Activated CD4-positive, alpha-beta T cell treated with anti-CD3 and anti-CD28 coated beads, Interleukin-2, amount 50 U/mL, for 1 hour (primary cell): Measurements from ENCODE around the gene NRAP.

Experiments used
- DNase-seq: peaks from one replicate; pipeline ENCODE4 v3.0.0-alpha.2; 2020

NRAP gene

GRCh38 chr10:113630929-113631533 is 32.8 kb downstream of the NRAP start:
- DNase-seq, result no peak

- no peak for DNase-seq
Observed at GRCh38 chr10:113628607-113629153, 35.2 kb downstream of the NRAP start.

- DNase-seq, result no peak
Observed at GRCh38 chr10:113627836-113628235, 36.0 kb downstream of the NRAP start.

- DNase-seq, result no peak
Observed at GRCh38 chr10:113626809-113627355, 37.0 kb downstream of the NRAP start.

- DNase-seq, result no peak
Observed at GRCh38 chr10:113625461-113626186, 38.2 kb downstream of the NRAP start.

- DNase-seq, result no peak
Observed at GRCh38 chr10:113622831-113623230, 41.0 kb downstream of the NRAP start.

- DNase-seq, result no peak
Observed at GRCh38 chr10:113621799-113622198, 42.0 kb downstream of the NRAP start.

GRCh38 chr10:113620936-113621335 is 42.9 kb downstream of the NRAP start:
- no peak for DNase-seq

- no peak for DNase-seq
Observed at GRCh38 chr10:113620511-113620910, 43.3 kb downstream of the NRAP start.

GRCh38 chr10:113619401-113619800 is 44.4 kb downstream of the NRAP start:
- no peak for DNase-seq

- DNase-seq, result no peak
Observed at GRCh38 chr10:113618338-113618737, 45.5 kb downstream of the NRAP start.

GRCh38 chr10:113617086-113617485 is 46.8 kb downstream of the NRAP start:
- DNase-seq, result no peak

GRCh38 chr10:113616244-113617074 is 47.4 kb downstream of the NRAP start:
- DNase-seq, result no peak

- DNase-seq, result no peak
Observed at GRCh38 chr10:113613977-113614690, 49.7 kb downstream of the NRAP start.

GRCh38 chr10:113613427-113613826 is 50.4 kb downstream of the NRAP start:
- no peak for DNase-seq

GRCh38 chr10:113612154-113612553 is 51.7 kb downstream of the NRAP start:
- no peak for DNase-seq

- DNase-seq, result no peak
Observed at GRCh38 chr10:113610631-113611601, 52.9 kb downstream of the NRAP start.

- no peak for DNase-seq
Observed at GRCh38 chr10:113609704-113610108, 54.1 kb downstream of the NRAP start.

GRCh38 chr10:113605268-113605978 is 58.4 kb downstream of the NRAP start:
- DNase-seq, result no peak

GRCh38 chr10:113604572-113604971 is 59.3 kb downstream of the NRAP start:
- no peak for DNase-seq
